Hematopoietic multipotent progenitor cell treated with erythropoietin and hydrocortisone succinate and interleukin-3 and kit ligand, for 8 days (in vitro differentiated cells): Measurements from ENCODE around the gene MPP2.
"Not testable (repeated sequence)": the region's sequence is repeated elsewhere in the genome, so short reads cannot be mapped to it uniquely, and the experiment has no call there.

Source experiments
- DNase-seq: peaks from one replicate; pipeline ENCODE4 v3.0.0-alpha.2; 2015

The MPP2 gene

GRCh38 chr17:43907425-43907981 is at the start of gene MPP2:
Gene MPP2, minus strand, starts transcription at chr17:43907536. Its CDS starts 3,076 bp downstream, at chr17:43904460.
- peak; percentile 48 for DNase-seq

- no peak for DNase-seq
Observed at GRCh38 chr17:43956222-43956621, 48.9 kb upstream of the MPP2 start.

- no peak for DNase-seq
Observed at GRCh38 chr17:43953746-43954145, 46.4 kb upstream of the MPP2 start, which contains the start of gene PYY. Gene PYY, minus strand, starts transcription at chr17:43953940. Its CDS starts 457 bp downstream, at chr17:43953483.

- DNase-seq = no peak
Observed at GRCh38 chr17:43952724-43953666, 45.7 kb upstream of the MPP2 start.

GRCh38 chr17:43952351-43952723 is 45.0 kb upstream of the MPP2 start:
- no peak for DNase-seq

GRCh38 chr17:43951750-43952149 is 44.4 kb upstream of the MPP2 start:
- no peak for DNase-seq

GRCh38 chr17:43950554-43950953 is 43.2 kb upstream of the MPP2 start:
- DNase-seq = no peak

- DNase-seq = peak; percentile 44
Observed at GRCh38 chr17:43949781-43950180, 42.4 kb upstream of the MPP2 start.

GRCh38 chr17:43946781-43947180 is 39.4 kb upstream of the MPP2 start:
- DNase-seq = no peak

- peak; percentile 17 for DNase-seq
Observed at GRCh38 chr17:43945074-43945829, 37.9 kb upstream of the MPP2 start.

- DNase-seq = no peak
Observed at GRCh38 chr17:43942051-43942685, 34.8 kb upstream of the MPP2 start, which contains the start of gene PPY. Gene PPY, minus strand, starts transcription at chr17:43942476. Its CDS starts 822 bp downstream, at chr17:43941654.

GRCh38 chr17:43940630-43941029 is 33.3 kb upstream of the MPP2 start:
- peak; percentile 46 for DNase-seq

GRCh38 chr17:43939886-43940285 is 32.5 kb upstream of the MPP2 start:
- no peak for DNase-seq

GRCh38 chr17:43939452-43939851 is 32.1 kb upstream of the MPP2 start:
- DNase-seq = not testable (repeated sequence)

GRCh38 chr17:43938838-43939182 is 31.5 kb upstream of the MPP2 start:
- no peak for DNase-seq

- DNase-seq = no peak
Observed at GRCh38 chr17:43936434-43936833, 29.1 kb upstream of the MPP2 start.

GRCh38 chr17:43935926-43936261 is 28.6 kb upstream of the MPP2 start:
- no peak for DNase-seq

- no peak for DNase-seq
Observed at GRCh38 chr17:43935204-43935925, 28.0 kb upstream of the MPP2 start.

GRCh38 chr17:43932923-43933322 is 25.6 kb upstream of the MPP2 start:
- no peak for DNase-seq

- DNase-seq = no peak
Observed at GRCh38 chr17:43932357-43932756, 25.0 kb upstream of the MPP2 start.

- no peak for DNase-seq
Observed at GRCh38 chr17:43931062-43931571, 23.8 kb upstream of the MPP2 start.

GRCh38 chr17:43928609-43929008 is 21.3 kb upstream of the MPP2 start:
- DNase-seq = no peak
